H1 (cell line): ENCODE data around the gene P2RX5. TPM values are rescaled to one million over a fixed set of nuclear protein-coding genes. Genes with fewer than 3 reads are reported as not detected.

Source experiments
- CTCF ChIA-PET: fragments of 300-600 bp; sonication (Branson Sonifier 250); formaldehyde crosslinking; loops from one replicate; lab custom pipeline; 2021; ENCODE audit not compliant: partially characterized antibody; lab: Charles Lee
- POLR2A ChIA-PET: fragments of 300-600 bp; sonication (Branson Sonifier 250); formaldehyde crosslinking; loops from one replicate; lab custom pipeline; 2021; ENCODE audit warnings: inconsistent platforms; ENCODE audit not compliant: partially characterized antibody; lab: Charles Lee
- DNase-seq, 2 experiments: peaks; one replicate each; pipeline versions ENCODE4 v3.0.0 to v3.0.0-alpha.2; 2010 to 2022; ENCODE audit warnings: low spot score in 2 of 2, low read depth in 1 of 2, mixed read lengths in 1 of 2
- FAIRE-seq: peaks from 2 replicates; lab custom pipeline; 2011; peaks lifted over from hg19 to GRCh38; lab: Jason Lieb, UNC
- H2AFZ ChIP-seq: 2 replicates; pipeline ENCODE4 v1.8.1; 2012; ENCODE audit warnings: low read length, inconsistent platforms
- H2AK5ac ChIP-seq: 2 replicates; pipeline ENCODE4 v1.6.1; 2013; ENCODE audit warnings: low read depth, low read length
- H2BK120ac ChIP-seq: replicated peaks from 2 replicates; pipeline ENCODE3; 2013; ENCODE audit warnings: low read depth, low read length, inconsistent platforms
- H2BK12ac ChIP-seq: 2 replicates; pipeline ENCODE4 v1.6.1; 2013; ENCODE audit warnings: low read depth, low read length
- H2BK15ac ChIP-seq: 2 replicates; pipeline ENCODE4 v1.6.1; 2013; ENCODE audit warnings: low read length
- H2BK20ac ChIP-seq: 2 replicates; pipeline ENCODE4 v1.6.1; 2013; ENCODE audit warnings: low read length
- H2BK5ac ChIP-seq: 2 replicates; pipeline ENCODE4 v1.6.1; 2013; ENCODE audit warnings: low read depth, low read length
- H3K14ac ChIP-seq: 2 replicates; pipeline ENCODE4 v1.6.1; 2013; ENCODE audit warnings: inconsistent platforms; ENCODE audit not compliant: insufficient read length
- H3K18ac ChIP-seq: 2 replicates; pipeline ENCODE4 v1.6.1; 2013; ENCODE audit warnings: low read length; ENCODE audit errors: extremely low read depth
- H3K23ac ChIP-seq: 2 replicates; pipeline ENCODE4 v1.6.1; 2013; ENCODE audit warnings: inconsistent platforms; ENCODE audit not compliant: insufficient read length
- H3K23me2 ChIP-seq: 2 replicates; pipeline ENCODE4 v1.6.1; 2013; ENCODE audit warnings: low read depth, low read length
- H3K27ac ChIP-seq: 2 replicates; pipeline ENCODE4 v1.6.1; 2011; ENCODE audit warnings: low read depth, low read length, inconsistent platforms
- H3K27me3 ChIP-seq, 4 experiments: replicated peaks in 1 of 4; 1 replicate in 1 of 4; 2 replicates in 3 of 4; pipeline versions ENCODE4 v1.6.1 to v1.8.1; 2011 to 2013; ENCODE audit warnings: low read length in 3 of 4, mild to moderate bottlenecking in 3 of 4, inconsistent platforms in 2 of 4, mixed read lengths in 2 of 4, moderate library complexity in 1 of 4; ENCODE audit not compliant: control insufficient read depth in 3 of 4, insufficient read depth in 3 of 4; ENCODE audit errors: extremely low read depth in 1 of 4
- H3K36me3 ChIP-seq, 4 experiments: 2 replicates each; pipeline versions ENCODE4 v1.6.1 to v1.8.1; 2011 to 2013; ENCODE audit warnings: mild to moderate bottlenecking in 4 of 4, low read length in 3 of 4, moderate library complexity in 2 of 4, control low read depth in 1 of 4, inconsistent platforms in 1 of 4; ENCODE audit not compliant: insufficient read depth in 4 of 4, control insufficient read depth in 2 of 4
- H3K4ac ChIP-seq: replicated peaks from 2 replicates; pipeline ENCODE3; 2013; ENCODE audit warnings: low read length, low read depth, mixed read lengths, inconsistent platforms; ENCODE audit not compliant: insufficient read length
- H3K4me1 ChIP-seq, 4 experiments: replicated peaks in 1 of 4; 1 replicate in 1 of 4; 2 replicates in 3 of 4; pipeline versions ENCODE4 v1.6.1 to v1.8.1; 2011 to 2013; ENCODE audit warnings: low read length in 3 of 4, inconsistent platforms in 2 of 4, mixed read lengths in 1 of 4; ENCODE audit not compliant: insufficient read depth in 4 of 4, control insufficient read depth in 3 of 4
- H3K4me2 ChIP-seq, 2 experiments: 2 replicates each; pipeline versions ENCODE4 v1.6.1 to v1.8.1; 2011 to 2013; ENCODE audit warnings: low read depth in 2 of 2, low read length in 2 of 2, control low read depth in 1 of 2, inconsistent platforms in 1 of 2, mild to moderate bottlenecking in 1 of 2; ENCODE audit not compliant: insufficient read depth in 1 of 2
- H3K4me3 ChIP-seq, 4 experiments: fragments of 200-600, 300-600 bp in 1 of 4; sonication (generic), shearing (Covaris generic), sonication (Bioruptor Twin) in 1 of 4; 2 replicates each; pipeline versions ENCODE4 v1.5.1 to v1.8.1; 2011 to 2016; ENCODE audit warnings: low read length in 4 of 4, low read depth in 3 of 4, control low read depth in 2 of 4, inconsistent platforms in 2 of 4, mild to moderate bottlenecking in 2 of 4, mixed read lengths in 1 of 4, moderate library complexity in 1 of 4; ENCODE audit not compliant: insufficient read depth in 2 of 4; ENCODE audit errors: extremely low read depth in 1 of 4
- H3K56ac ChIP-seq: replicated peaks from 2 replicates; pipeline ENCODE3; 2013; ENCODE audit warnings: low read depth, mild to moderate bottlenecking, mixed read lengths, low read length, inconsistent platforms; ENCODE audit not compliant: insufficient read length
- H3K79me1 ChIP-seq: 2 replicates; pipeline ENCODE4 v1.6.1; 2013; ENCODE audit warnings: low read depth, low read length, control low read depth
- H3K79me2 ChIP-seq, 2 experiments: 2 replicates each; pipeline versions ENCODE4 v1.6.1 to v1.8.1; 2012 to 2013; ENCODE audit warnings: low read length in 2 of 2, mild to moderate bottlenecking in 2 of 2, inconsistent platforms in 1 of 2; ENCODE audit not compliant: insufficient read depth in 2 of 2, control insufficient read depth in 1 of 2
- H3K9ac ChIP-seq, 4 experiments: replicated peaks in 1 of 4; 1 replicate in 1 of 4; 2 replicates in 3 of 4; pipeline versions ENCODE4 v1.6.1 to v1.8.1; 2011 to 2013; ENCODE audit warnings: low read depth in 3 of 4, low read length in 3 of 4, control low read depth in 2 of 4, mild to moderate bottlenecking in 2 of 4, moderate library complexity in 2 of 4, inconsistent platforms in 1 of 4; ENCODE audit errors: extremely low read depth in 1 of 4
- H3K9me3 ChIP-seq, 2 experiments: 2 replicates each; pipeline versions ENCODE4 v1.6.1 to v1.8.1; 2012 to 2013; ENCODE audit warnings: mild to moderate bottlenecking in 2 of 2, moderate library complexity in 2 of 2, control low read depth in 1 of 2, inconsistent platforms in 1 of 2, low read depth in 1 of 2, low read length in 1 of 2, mixed read lengths in 1 of 2; ENCODE audit not compliant: insufficient read depth in 2 of 2
- H4K20me1 ChIP-seq, 2 experiments: replicated peaks in 1 of 2; 2 replicates each; pipeline versions ENCODE3 to v1.8.1; 2011 to 2013; ENCODE audit warnings: inconsistent platforms in 2 of 2, low read length in 2 of 2, mild to moderate bottlenecking in 1 of 2; ENCODE audit not compliant: insufficient read depth in 2 of 2, control insufficient read depth in 1 of 2
- H4K5ac ChIP-seq: 2 replicates; pipeline ENCODE4 v1.6.1; 2013; ENCODE audit warnings: low read length, low read depth, mixed read lengths, inconsistent platforms; ENCODE audit not compliant: insufficient read length
- H4K8ac ChIP-seq: 2 replicates; pipeline ENCODE4 v1.8.0; 2013; ENCODE audit warnings: mild to moderate bottlenecking, moderate library complexity, low read length, inconsistent platforms; ENCODE audit not compliant: insufficient read depth; ENCODE audit errors: extremely low read depth
- H4K91ac ChIP-seq: replicated peaks from 2 replicates; pipeline ENCODE3; 2013; ENCODE audit warnings: low read length, mixed read lengths, inconsistent platforms; ENCODE audit not compliant: insufficient read length
- CREB1 ChIP-seq: IDR thresholded peaks from 2 replicates; pipeline ENCODE4 v1.6.1; 2012; ENCODE audit warnings: inconsistent platforms
- EP300 ChIP-seq, 2 experiments: IDR thresholded peaks; 1 replicate in 1 of 2; 2 replicates in 1 of 2; pipeline ENCODE4 v1.6.1; 2011 to 2012; ENCODE audit warnings: low read depth in 2 of 2, low read length in 2 of 2, mild to moderate bottlenecking in 2 of 2, borderline replicate concordance in 1 of 2, inconsistent platforms in 1 of 2, moderate library complexity in 1 of 2
- KDM4A ChIP-seq: IDR thresholded peaks from one replicate; pipeline ENCODE4 v1.7.1; 2012; ENCODE audit warnings: low read depth, mild to moderate bottlenecking, moderate library complexity, low read length, inconsistent platforms; ENCODE audit not compliant: severe bottlenecking
- KDM5A ChIP-seq: fragments of 200-600 bp; IDR thresholded peaks from 2 replicates; pipeline ENCODE4 v1.7.1; 2012; ENCODE audit warnings: mild to moderate bottlenecking, low read length, inconsistent platforms, mixed read lengths
- POLR2A ChIP-seq, 2 experiments: IDR thresholded peaks; 1 replicate in 1 of 2; 2 replicates in 1 of 2; pipeline ENCODE4 v1.6.1; 2011; ENCODE audit warnings: low read depth in 2 of 2, low read length in 2 of 2, mild to moderate bottlenecking in 2 of 2; ENCODE audit errors: control extremely low read depth in 1 of 2
- POLR2AphosphoS5 ChIP-seq: IDR thresholded peaks from 2 replicates; pipeline ENCODE4 v1.6.1; 2011; ENCODE audit warnings: low read depth, low read length
- RFX5 ChIP-seq: IDR thresholded peaks from 2 replicates; pipeline ENCODE4 v1.6.1; 2011; ENCODE audit warnings: low read depth, low read length, improper control_type of control experiment, borderline replicate concordance
- SP1 ChIP-seq: IDR thresholded peaks from 2 replicates; pipeline ENCODE4 v1.6.1; 2011; ENCODE audit warnings: low read depth, low read length
- SP4 ChIP-seq: IDR thresholded peaks from 2 replicates; pipeline ENCODE4 v1.6.1; 2012; ENCODE audit warnings: low read length, inconsistent platforms
- SRF ChIP-seq: IDR thresholded peaks from 2 replicates; pipeline ENCODE4 v1.6.1; 2011; ENCODE audit warnings: mild to moderate bottlenecking, low read depth, low read length, moderate library complexity
- TBP ChIP-seq: IDR thresholded peaks from 2 replicates; pipeline ENCODE4 v1.6.1; 2011; ENCODE audit warnings: low read depth, low read length, improper control_type of control experiment
- TEAD4 ChIP-seq: IDR thresholded peaks from 2 replicates; pipeline ENCODE4 v1.6.1; 2012; ENCODE audit warnings: low read depth, low read length, inconsistent platforms, mixed read lengths
- WGBS, 2 experiments: shearing (Covaris generic) in 1 of 2; methylation state at CpG; one replicate each; pipeline versions ENCODE4 v1.1.6 to v1.1.7; 2013 to 2015; ENCODE audit warnings: low lambda C conversion rate in 2 of 2, mixed read lengths in 2 of 2, inconsistent platforms in 1 of 2, low coverage in 1 of 2, missing lambda C conversion rate in 1 of 2; ENCODE audit not compliant: insufficient replicate concordance in 2 of 2, insufficient coverage in 1 of 2, insufficient read length in 1 of 2; ENCODE audit errors: extremely low coverage in 1 of 2, missing lambda C conversion rate in 1 of 2; 5-methylcytosine and 5-hydroxymethylcytosine counted together
- polyA plus RNA-seq, 7 experiments: library from polyadenylated mRNA; depleted of rRNA in 3 of 7; stranded (reverse) in 5 of 7; unstranded in 2 of 7; fragments of >200 nt in 5 of 7; fragments of 200-250 nt in 2 of 7; gene quantifications; 1 replicate in 5 of 7; 2 replicates in 1 of 7; 4 replicates in 1 of 7; pipeline versions ENCODE4 v1.2.1 to v1.2.3, GENCODE V29; 2011 to 2013; ENCODE audit warnings: missing spikeins in 2 of 7, mixed read lengths in 2 of 7
- total RNA-seq: library from RNA; stranded (reverse); fragmentation: NEBNext Ultra II Directional; extraction: Animal tissue kit (Norgen Biotek cat#: 25700); gene quantifications from 2 replicates; pipeline ENCODE4 v1.2.1, GENCODE V29; 2021

Gene P2RX5
- total and polyA plus RNA-seq, 2 of the 8 experiments (the other 6 are each of a cell fraction or from before 2014, with no cell fraction given) = 12.0 to 15.6 TPM

GRCh38 chr17:3668279-3669084 is 27.5 kb downstream of the P2RX5 start, which contains the start of the genes EMC6 and TAX1BP3:
EMC6 (plus strand) TSS chr17:3668812; CDS start chr17:3669147, 335 bp downstream.
TAX1BP3 (minus strand) TSS chr17:3668578; CDS start chr17:3668526, 52 bp downstream.
- H3K4me3 ChIP-seq = peak within 1 kb of the TSS; percentile 79 to 94 (median 84)
- peak within 1 kb of the TSS; percentile 60 for H3K18ac ChIP-seq
- peak within 1 kb of the TSS; percentile 72 for H2BK15ac ChIP-seq
- H3K36me3 ChIP-seq = no peaks in the 10 kb centered on the region; a peak in 1 of 8 replicates
- no peak within 1 kb of the TSS for H2BK20ac ChIP-seq
- CTCF ChIA-PET = interaction anchor here (1.0 to 2.0 kb wide), 3 partner anchors 11 to 55 kb away, joined by 3 to 7 read pairs (median 6); no protein-coding TSS in a partner anchor
- POLR2A ChIA-PET = interaction anchor here (0.7 to 12.7 kb wide), 13 partner anchors 10 to 632 kb away, joined by 3 to 194 read pairs (median 6); partner anchors contain the start of genes CTNS, HASPIN, P2RX5 and SHPK
- peaks cover 0 to 7% of the 10 kb centered on the region in 2 experiments for H4K20me1 ChIP-seq
- peaks cover 12% of the 10 kb centered on the region for H3K79me1 ChIP-seq
- H2AFZ ChIP-seq = no peak within 1 kb of the TSS
- FAIRE-seq (peak; percentile 58), DNase-seq (peak; percentile 95 to 100)
- peak within 1 kb of the TSS; percentile 99 for H4K8ac ChIP-seq
- no peaks in the 10 kb centered on the region for H3K27me3 ChIP-seq
- H2BK12ac ChIP-seq = 0 out of 2 replicates have a peak within 1 kb of the TSS, but pooled peaks have one; percentile 27
- no peak within 1 kb of the TSS for H2AK5ac ChIP-seq
- H4K91ac ChIP-seq = peak within 1 kb of the TSS; percentile 80
- H3K14ac ChIP-seq = no peak within 1 kb of the TSS
- H3K23me2 ChIP-seq = peaks cover 12% of the 10 kb centered on the region; the same call in 1 of the 2 replicates
- H3K4me1 ChIP-seq = peaks cover 3 to 7% (median 5%) of the 10 kb centered on the region in 4 experiments
- H2BK5ac ChIP-seq = peak within 1 kb of the TSS; percentile 81; the same call in 1 of the 2 replicates
- peak within 1 kb of the TSS; percentile 90 for H3K27ac ChIP-seq
- H3K79me2 ChIP-seq = peaks cover 3 to 28% of the 10 kb centered on the region in 2 experiments; a peak in 3 of 4 replicates
- H2BK120ac ChIP-seq = no peak within 1 kb of the TSS
- H3K9me3 ChIP-seq = no peaks in the 10 kb centered on the region
- H3K4me2 ChIP-seq = peak within 1 kb of the TSS; percentile 93 to 97
- H3K4ac ChIP-seq = peak within 1 kb of the TSS; percentile 81
- no peak within 1 kb of the TSS for H3K23ac ChIP-seq
- H3K56ac ChIP-seq = peak within 1 kb of the TSS; percentile 88
- peak within 1 kb of the TSS; percentile 91 to 95 (median 93) for H3K9ac ChIP-seq
- peak within 1 kb of the TSS; percentile 83 for H4K5ac ChIP-seq
- 1% methylated on average over 64 of the region's 89 CpGs; no CpG with 5 or more reads in 1 of the 2 experiments for WGBS, 2 experiments
- TF ChIP-seq SP4 = peak; percentile 93; the same call in 1 of the 2 replicates
- 0 out of 2 replicates have a peak, but pooled peaks have one; percentile 13 for TF ChIP-seq SP1
- TF ChIP-seq KDM5A = peak; percentile 79
- no peak for TF ChIP-seq EP300 (IDR thresholded peaks at IDR 0.05; ENCODE audit: borderline replicate concordance in 1 of 2, low read depth in 2 of 2, low read length in 2 of 2)
- no peak for TF ChIP-seq SRF
- TF ChIP-seq POLR2A (IDR thresholded peaks at IDR 0.05; ENCODE audit: control extremely low read depth in 1 of 2, low read depth in 2 of 2, low read length in 2 of 2) = peak; percentile 88 to 91
- TF ChIP-seq TEAD4 = 0 out of 2 replicates have a peak, but pooled peaks have one; percentile 10
- TF ChIP-seq KDM4A = peak; percentile 37
- TF ChIP-seq CREB1 = peak; percentile 43; the same call in 1 of the 2 replicates
- peak; percentile 84 for TF ChIP-seq POLR2AphosphoS5
- peak; percentile 91 for TF ChIP-seq TBP
- no peak for TF ChIP-seq RFX5
